ENCODE results near the gene METTL16.

METTL16 gene

DNA sequence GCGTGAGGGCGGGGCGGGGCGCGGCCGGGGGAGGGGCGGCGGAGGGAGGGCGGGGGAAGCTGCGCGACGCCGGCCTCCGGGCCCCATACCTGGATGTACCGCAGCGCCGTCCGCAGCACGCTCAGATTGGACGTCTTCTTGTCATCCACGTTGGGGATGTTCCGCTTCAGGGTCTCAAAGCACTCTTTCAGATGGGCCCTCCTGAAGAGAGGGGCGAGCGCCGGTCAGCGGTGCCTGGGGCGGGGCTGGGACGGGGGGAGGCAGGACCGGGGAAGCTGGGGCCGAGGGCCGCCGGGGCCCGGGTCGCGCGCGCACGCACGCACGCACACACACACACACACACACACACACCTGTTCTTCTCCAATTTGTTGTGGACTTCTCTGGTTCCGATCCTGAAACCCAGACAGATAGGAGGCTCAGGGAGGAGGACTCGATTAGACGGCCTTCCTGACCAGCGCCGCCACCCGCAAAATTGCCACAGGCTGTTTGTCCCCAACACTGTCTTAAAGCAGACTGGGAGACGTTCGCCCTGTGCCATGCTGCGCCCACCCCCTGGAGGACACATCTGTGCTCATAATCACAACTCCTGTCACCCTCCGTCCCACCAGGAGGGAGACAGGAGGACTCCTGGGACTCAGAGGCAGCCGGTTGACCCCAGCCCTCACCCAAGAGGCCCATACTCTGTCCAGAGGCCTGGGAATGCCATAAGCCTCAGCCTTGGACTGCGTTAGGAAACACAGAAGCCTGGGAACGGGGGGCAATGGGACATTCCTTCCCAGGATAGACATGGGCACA is 117.5 kb downstream of the METTL16 start:
- no peak for DNase-seq

DNA sequence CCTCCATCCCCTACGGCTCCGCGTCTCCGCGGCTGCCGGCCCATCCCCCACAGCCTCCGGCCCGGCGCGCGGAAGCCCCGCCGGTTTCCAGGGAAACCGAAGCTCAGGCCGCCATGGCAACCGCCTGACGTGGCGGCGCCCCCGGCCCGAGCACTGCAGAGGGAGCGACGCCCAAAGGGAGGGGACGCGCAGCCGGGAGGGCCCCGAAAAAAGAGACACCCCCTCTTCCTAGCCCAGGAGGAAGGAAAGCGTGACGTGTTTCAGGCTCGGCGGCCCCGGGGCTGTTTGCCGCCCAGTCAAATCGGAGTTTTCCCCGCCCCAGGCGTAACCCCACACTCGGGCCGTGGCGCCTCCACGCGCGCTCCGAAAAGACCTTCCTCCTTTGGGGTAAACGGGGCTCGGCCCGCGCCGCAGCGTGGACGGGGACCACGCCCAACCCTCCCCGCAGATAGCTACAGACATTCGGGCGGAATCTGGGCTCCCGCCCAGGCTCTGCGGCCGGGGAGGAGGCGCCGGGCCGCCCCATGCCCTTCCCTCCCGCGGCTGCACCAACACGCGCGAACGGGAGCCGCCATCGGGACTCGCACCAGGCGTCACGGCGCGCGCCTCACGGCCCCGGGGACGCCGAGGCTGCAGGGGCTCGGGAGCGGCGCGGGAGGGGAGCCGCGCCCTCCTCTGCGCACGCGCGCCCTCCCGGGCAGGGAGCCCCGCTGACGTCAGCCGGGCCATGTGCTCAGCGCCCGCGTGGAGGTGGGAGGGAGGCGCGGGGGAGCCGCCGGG is 118.3 kb downstream of the METTL16 start:
- peak; percentile 66 for DNase-seq

GRCh38 chr17:2392252-2393173 is 119.2 kb downstream of the METTL16 start:
- DNase-seq = peak; percentile 68

- no peak for DNase-seq
These were observed 120.0 kb downstream of the METTL16 start for GRCh38 chr17:2391597-2392251.

GRCh38 chr17:2390199-2390836 is 121.4 kb downstream of the METTL16 start:
- no peak for DNase-seq

DNA sequence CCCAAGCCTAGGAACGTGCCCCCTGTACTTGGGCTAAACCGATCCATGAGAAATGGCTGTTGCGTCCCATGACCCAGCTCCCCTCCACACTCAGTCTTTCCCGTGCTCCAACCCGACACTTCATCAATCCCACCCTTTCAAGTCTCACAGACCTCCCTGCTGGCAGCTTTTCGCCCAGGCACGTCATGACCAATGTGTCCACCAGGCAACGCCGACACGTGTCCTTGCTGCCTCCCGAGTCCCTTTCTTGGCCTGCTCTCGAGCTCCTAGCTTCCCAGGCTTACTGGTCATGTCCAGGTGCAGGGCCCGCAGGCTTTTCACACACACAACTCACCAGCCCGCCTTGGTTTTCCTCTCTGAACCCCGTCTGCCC is 123.0 kb downstream of the METTL16 start:
- no peak for DNase-seq

DNA sequence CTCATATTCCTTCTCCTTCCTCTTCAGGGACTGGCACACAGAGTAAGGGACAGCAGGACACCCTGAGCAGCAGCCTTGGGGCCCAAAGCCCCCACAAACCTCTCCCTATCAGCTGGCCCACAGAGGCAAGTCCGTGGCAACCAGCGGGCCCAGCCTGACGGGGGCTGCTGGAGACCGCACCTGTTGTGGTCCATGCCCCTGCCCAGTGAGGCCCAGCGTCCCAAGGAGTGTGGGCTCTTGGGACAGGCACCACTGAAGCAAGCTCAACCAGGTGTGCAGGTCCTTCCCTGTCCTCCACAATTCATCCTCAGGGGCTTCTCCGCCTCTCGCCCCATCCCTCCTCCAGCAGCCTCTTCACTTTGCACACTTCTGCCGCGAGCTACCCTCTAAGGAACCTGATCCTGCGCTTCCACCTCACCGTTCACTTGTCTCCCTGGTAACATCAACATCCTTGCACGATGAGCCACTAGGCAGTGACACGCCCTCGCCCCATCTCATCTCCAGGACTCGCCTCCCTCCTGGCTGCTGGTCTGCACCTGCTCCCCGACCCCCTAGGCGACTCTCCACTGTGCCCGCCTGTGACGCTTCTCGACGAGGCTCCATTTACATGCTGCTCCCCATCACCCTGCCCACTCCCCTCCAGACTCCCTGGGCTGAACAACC is 123.5 kb downstream of the METTL16 start:
- DNase-seq = no peak

- DNase-seq = no peak
These were observed 124.3 kb downstream of the METTL16 start for GRCh38 chr17:2387086-2388019.

GRCh38 chr17:2386400-2387085 is 125.1 kb downstream of the METTL16 start:
- no peak for DNase-seq

DNA sequence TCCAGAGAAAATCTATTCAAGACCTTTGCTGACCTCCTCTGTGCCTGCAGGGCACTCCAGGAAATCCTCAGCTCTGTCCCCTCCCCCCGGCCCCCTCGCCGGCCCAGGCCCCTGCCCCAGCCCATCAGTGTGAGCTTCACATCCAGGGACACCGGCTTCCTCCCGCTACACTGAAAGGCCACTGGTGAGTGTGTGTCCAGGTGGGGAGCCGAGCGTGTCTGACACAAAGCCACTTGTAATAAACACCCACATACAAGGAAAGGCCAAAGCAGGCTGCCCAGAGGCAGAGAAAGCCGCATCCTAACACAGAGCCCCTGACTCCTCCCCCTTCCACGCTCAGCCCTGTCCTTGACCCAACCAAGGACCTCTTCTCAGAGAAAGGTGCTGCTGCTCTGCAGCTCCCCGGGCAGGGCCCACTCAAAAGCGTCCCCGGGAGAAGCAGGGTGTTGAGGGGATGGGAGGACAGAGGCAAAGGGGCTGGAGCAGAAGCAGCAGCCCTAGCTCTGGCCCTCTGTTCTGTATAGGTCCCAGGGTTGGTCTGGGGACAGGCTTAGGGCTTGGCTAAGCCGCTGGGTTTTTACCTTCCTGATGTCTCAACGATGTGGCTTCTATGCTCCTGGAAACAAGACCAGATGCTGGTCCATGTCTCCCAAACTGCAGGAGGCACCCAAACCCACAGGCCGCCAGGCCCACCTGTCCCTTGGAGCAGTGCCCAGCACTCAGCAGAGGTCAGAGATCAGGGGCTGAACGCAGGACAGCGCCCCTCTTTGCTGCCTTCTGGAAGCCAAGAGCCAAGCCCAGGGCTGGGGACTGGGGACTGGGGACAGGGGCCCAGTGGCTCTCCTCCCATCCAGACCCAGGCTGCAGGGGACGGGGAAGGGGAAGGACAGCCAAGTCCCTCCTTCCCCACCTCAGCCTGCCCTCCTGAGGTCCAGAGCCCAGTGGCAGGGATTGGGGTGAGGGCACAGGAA is 126.2 kb downstream of the METTL16 start:
- DNase-seq = no peak

- no peak for DNase-seq
These were observed 127.1 kb downstream of the METTL16 start for GRCh38 chr17:2384439-2385127.

DNA sequence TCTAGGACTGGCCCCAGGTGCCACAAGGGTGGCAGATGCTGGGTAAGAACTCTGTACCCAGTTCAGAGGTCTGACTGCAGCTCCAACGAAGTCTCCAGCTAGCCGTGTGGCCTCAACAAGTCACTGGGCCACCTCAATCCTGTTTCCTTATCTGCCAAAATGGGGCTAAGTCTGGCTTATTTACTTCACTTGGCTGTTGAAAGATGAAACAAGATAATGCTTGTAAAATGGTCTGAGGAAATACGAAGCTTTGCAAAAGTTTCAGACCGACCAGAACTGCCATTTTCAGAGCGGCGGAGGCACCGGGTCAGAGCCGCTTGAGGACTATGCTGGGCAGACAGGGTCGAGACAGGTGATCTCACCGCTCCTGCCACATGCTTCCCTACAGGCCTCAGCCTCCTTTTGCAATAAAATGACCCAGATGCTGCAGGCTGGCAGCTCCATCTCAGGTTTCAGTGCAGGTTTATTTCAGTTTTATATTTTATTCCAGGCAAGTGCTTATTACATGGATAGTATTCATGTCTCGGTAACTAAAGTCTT is 128.0 kb downstream of the METTL16 start:
- DNase-seq = peak; percentile 18

- no peak for DNase-seq
These were observed 130.6 kb downstream of the METTL16 start for GRCh38 chr17:2380950-2381649.

DNA sequence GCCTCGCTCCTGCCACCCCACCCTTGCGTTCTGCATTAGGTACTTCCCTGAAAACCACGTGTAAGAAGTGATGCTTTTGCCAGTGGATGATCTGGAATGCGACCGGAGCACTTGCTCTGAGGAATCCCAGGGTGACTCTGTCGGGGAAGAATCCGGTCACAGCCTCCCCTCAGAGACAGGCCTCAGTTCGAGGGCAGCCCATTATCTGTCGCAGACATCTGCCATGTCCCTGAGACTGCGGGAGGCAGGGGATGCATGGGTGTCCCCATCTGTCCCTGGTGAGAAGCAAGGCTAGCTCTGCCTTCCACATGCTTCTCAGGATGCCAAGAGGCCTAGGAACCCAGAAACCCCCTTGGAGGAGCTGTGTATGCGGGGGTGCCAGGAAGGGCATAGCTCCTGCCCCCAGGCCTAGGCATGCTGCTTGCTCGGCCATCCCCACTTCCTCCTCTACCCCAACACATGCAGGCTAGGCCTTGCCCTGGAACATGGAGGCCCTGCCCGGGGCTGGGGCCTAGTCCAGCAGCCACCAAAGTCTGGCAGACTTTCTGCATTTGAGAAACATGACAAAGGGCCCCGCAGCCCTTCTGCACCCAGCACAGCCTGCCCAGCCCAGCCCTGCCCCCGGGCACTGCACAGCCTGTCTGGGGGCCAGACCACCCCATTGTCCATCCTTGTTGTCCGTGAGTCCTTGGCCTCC is 131.3 kb downstream of the METTL16 start:
- DNase-seq = peak; percentile 31

GRCh38 chr17:2379489-2380225 is 132.0 kb downstream of the METTL16 start:
- DNase-seq = no peak

DNA sequence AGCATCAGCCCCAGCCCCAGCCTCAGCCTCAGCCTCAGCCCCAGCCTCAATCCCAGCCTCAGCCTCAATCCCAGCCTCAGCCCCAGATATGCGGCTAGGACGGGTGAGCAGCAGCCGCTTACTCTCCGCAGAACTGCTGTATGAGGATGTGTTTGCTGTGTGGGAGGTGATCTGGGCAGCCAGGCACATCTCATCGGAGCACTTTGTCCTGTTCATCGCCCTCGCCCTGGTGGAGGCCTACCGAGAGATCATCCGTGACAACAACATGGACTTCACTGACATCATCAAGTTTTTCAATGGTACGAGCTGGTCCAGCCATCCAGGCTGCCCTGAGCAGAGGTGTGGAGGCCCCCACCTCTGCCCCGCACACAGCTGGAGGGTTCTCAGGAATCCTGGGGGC is 132.8 kb downstream of the METTL16 start:
- DNase-seq = no peak
